OCI-LY3 (cell line): ENCODE data around the gene GPHN.

Experiments
- H2AFZ ChIP-seq: fragments of 200-600, 300-600 bp; shearing (Covaris generic); 2 replicates; pipeline ENCODE4 v1.6.0; 2014; ENCODE audit warnings: antibody characterized with exemption, low read depth, low read length
- H3K27ac ChIP-seq: fragments of 200-600, 300-600 bp; sonication (generic); 2 replicates; pipeline ENCODE4 v1.5.1; 2014; ENCODE audit warnings: mild to moderate bottlenecking, low read length, moderate library complexity, mixed read lengths
- H3K27me3 ChIP-seq: fragments of 200-600, 300-600 bp; sonication (generic); 2 replicates; pipeline ENCODE4 v1.6.1; 2014; ENCODE audit warnings: low read depth, low read length, mixed read lengths
- H3K36me3 ChIP-seq: fragments of 200-600, 300-600 bp; sonication (generic); replicated peaks from 2 replicates; pipeline ENCODE3; 2014; ENCODE audit warnings: low read depth, low read length, mixed read lengths
- H3K4me1 ChIP-seq: fragments of 300-600, 200-600 bp; sonication (generic); 2 replicates; pipeline ENCODE4 v1.6.1; 2014; ENCODE audit warnings: low read length, mixed read lengths
- H3K4me2 ChIP-seq: fragments of 200-600, 300-600 bp; sonication (generic); 2 replicates; pipeline ENCODE4 v1.6.1; 2014; ENCODE audit warnings: low read length, mixed read lengths
- H3K4me3 ChIP-seq: fragments of 300-600, 200-600 bp; sonication (generic); 2 replicates; pipeline ENCODE4 v1.5.1; 2014; ENCODE audit warnings: antibody characterized with exemption, mild to moderate bottlenecking, low read length, moderate library complexity
- H3K79me2 ChIP-seq: fragments of 300-600, 200-600 bp; shearing (Covaris generic); 2 replicates; pipeline ENCODE4 v1.6.1; 2014; ENCODE audit warnings: mild to moderate bottlenecking, low read length, mixed read lengths
- H3K9ac ChIP-seq: fragments of 300-600, 200-600 bp; shearing (Covaris generic); 2 replicates; pipeline ENCODE4 v1.6.0; 2014; ENCODE audit warnings: mild to moderate bottlenecking, low read length, moderate library complexity
- H3K9me3 ChIP-seq: fragments of 200-600, 300-600 bp; shearing (Covaris generic); 2 replicates; pipeline ENCODE4 v1.6.1; 2014; ENCODE audit warnings: low read length, mixed read lengths; ENCODE audit not compliant: insufficient read depth
- H4K20me1 ChIP-seq: fragments of 200-600, 300-600 bp; sonication (generic); 2 replicates; pipeline ENCODE4 v1.6.1; 2016; ENCODE audit warnings: low read length, mixed read lengths; ENCODE audit not compliant: insufficient read depth
- EZH2phosphoT487 ChIP-seq: fragments of 200-600 bp; shearing (Covaris generic); IDR thresholded peaks from 2 replicates; pipeline ENCODE4 v1.6.1; 2018; ENCODE audit warnings: antibody characterized with exemption, mixed run types, low read depth
- TF ChIP-seq, protein P1 (sequence below): fragments of 200-600, 300-600 bp; sonication (generic); IDR thresholded peaks from 2 replicates; pipeline ENCODE4 v1.5.1; 2014; ENCODE audit warnings: antibody characterized with exemption, low read length, low read depth

The GPHN gene

DNA sequence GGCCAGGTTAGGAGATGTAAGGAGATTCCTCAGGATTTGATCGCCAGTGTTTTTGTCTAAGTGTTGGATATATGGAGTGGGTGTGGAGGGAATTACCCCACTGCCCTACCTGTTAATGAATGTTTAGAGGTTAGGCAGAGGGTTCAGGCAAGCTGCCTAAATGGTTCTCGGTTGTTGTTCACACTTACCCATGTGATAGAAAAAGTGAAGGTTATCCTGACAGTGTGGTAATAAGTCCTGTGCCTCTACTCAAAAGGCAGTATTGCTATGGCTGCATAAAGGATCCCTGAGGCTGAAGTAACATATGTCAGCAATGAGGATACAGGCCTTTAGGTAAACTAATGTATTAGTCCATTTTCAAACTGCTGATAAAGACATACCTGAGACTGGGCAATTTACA, 112.0 kb downstream of the GPHN start:
- H3K36me3 ChIP-seq = peaks cover 2% of the 10 kb centered on the region
- H3K79me2 ChIP-seq = peaks cover 49% of the 10 kb centered on the region
- H3K9ac ChIP-seq = no peak overlapping the region
- TF ChIP-seq EZH2phosphoT487 = no peak
- TF ChIP-seq, protein P1, sequence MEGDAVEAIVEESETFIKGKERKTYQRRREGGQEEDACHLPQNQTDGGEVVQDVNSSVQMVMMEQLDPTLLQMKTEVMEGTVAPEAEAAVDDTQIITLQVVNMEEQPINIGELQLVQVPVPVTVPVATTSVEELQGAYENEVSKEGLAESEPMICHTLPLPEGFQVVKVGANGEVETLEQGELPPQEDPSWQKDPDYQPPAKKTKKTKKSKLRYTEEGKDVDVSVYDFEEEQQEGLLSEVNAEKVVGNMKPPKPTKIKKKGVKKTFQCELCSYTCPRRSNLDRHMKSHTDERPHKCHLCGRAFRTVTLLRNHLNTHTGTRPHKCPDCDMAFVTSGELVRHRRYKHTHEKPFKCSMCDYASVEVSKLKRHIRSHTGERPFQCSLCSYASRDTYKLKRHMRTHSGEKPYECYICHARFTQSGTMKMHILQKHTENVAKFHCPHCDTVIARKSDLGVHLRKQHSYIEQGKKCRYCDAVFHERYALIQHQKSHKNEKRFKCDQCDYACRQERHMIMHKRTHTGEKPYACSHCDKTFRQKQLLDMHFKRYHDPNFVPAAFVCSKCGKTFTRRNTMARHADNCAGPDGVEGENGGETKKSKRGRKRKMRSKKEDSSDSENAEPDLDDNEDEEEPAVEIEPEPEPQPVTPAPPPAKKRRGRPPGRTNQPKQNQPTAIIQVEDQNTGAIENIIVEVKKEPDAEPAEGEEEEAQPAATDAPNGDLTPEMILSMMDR = no peak
- H3K9me3 ChIP-seq = no peaks in the 10 kb centered on the region
- no peak overlapping the region for H2AFZ ChIP-seq
- H3K4me2 ChIP-seq = no peak overlapping the region
- no peak overlapping the region for H3K27ac ChIP-seq
- H3K4me1 ChIP-seq = no peaks in the 10 kb centered on the region
- H3K27me3 ChIP-seq = no peaks in the 10 kb centered on the region
- H3K4me3 ChIP-seq = no peak overlapping the region
- peaks cover 5% of the 10 kb centered on the region for H4K20me1 ChIP-seq

DNA sequence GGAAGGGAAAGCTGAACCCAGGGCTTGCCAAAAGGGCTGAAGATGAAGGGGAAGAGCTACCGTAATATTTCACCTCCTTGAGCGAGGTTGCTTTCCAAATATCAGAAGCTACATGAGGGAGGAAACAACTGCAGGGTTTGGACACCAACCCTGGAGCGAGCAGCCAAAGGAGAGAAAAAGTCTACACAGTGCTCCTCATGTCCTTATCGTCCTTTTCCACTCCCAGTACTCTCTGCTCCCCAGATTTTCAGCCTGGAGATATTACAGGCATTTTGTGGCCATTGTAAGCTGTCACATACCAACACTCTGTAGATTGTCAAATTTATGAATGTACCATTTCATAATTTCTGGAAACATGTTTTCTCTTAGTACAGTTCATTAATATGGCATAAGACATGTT, 115.9 kb downstream of the GPHN start:
- no peaks in the 10 kb centered on the region for H3K9me3 ChIP-seq
- no peak overlapping the region for H3K9ac ChIP-seq
- peaks cover 10% of the 10 kb centered on the region for H4K20me1 ChIP-seq
- no peaks in the 10 kb centered on the region for H3K27me3 ChIP-seq
- no peak overlapping the region for H3K4me3 ChIP-seq
- no peaks in the 10 kb centered on the region for H3K36me3 ChIP-seq
- H3K4me1 ChIP-seq = no peaks in the 10 kb centered on the region
- H3K27ac ChIP-seq = no peak overlapping the region
- TF ChIP-seq, protein P1 = no peak
- no peak for TF ChIP-seq EZH2phosphoT487
- H2AFZ ChIP-seq = no peak overlapping the region
- no peak overlapping the region for H3K4me2 ChIP-seq
- peaks cover 38% of the 10 kb centered on the region for H3K79me2 ChIP-seq

DNA sequence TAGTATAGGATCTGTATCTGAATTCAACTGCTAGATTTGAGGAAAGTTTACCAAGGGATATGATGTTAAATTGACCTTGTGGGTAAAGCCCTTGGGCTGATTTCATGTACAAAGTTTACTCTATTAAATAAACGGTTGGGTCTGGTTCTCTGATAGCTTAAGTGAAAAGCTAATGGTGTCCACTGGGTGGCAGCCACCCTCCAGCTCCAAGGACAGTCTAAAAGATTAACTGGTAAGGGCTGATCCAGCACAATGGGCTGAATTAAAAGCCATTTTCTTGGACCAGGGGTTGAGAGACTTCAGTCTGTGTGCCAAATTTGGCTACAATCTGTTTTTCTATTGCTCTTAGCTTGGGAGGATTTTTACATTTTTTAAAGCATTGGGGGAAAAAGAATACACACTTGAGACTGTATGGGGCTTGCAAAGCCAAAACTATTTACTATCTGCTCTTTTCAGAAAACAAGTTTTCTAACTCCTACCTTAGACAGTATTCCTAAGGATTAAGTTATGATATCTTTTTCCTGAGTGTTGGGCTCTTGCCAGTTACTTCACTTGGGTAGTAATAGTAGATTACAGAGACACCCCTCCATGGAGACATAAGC, 116.5 kb downstream of the GPHN start:
- H3K9ac ChIP-seq = no peak overlapping the region

DNA sequence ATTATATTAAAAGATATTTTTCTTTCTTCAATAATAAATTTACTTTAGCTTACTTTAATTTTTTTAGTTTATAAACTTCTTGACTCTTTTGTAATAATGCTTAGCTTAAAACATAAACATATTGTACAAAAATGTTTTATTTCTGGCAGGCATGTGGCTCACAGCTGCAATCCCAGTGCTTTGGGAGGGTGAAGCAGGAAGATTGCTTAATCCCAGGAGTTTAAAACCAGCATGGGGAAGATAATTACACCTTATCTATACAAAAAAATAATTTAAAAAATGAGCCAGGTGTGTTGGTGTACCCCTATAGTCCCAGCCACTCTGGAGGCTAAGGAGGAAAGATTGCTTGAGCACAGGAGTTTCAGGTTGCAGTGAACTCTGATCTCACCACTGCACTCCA, 120.7 kb downstream of the GPHN start:
- H3K36me3 ChIP-seq = no peaks in the 10 kb centered on the region
- no peak overlapping the region for H2AFZ ChIP-seq
- H3K27ac ChIP-seq = no peak overlapping the region
- peaks cover 10% of the 10 kb centered on the region for H4K20me1 ChIP-seq
- H3K4me3 ChIP-seq = no peak overlapping the region
- peaks cover 42% of the 10 kb centered on the region; the same call in 1 of the 2 replicates for H3K79me2 ChIP-seq
- no peak overlapping the region for H3K9ac ChIP-seq
- TF ChIP-seq, protein P1 = no peak
- no peak for TF ChIP-seq EZH2phosphoT487
- H3K4me1 ChIP-seq = no peaks in the 10 kb centered on the region
- no peaks in the 10 kb centered on the region for H3K9me3 ChIP-seq
- H3K27me3 ChIP-seq = no peaks in the 10 kb centered on the region
- no peak overlapping the region for H3K4me2 ChIP-seq

More for the DNA sequence above, 116.5 kb downstream of the GPHN start:
- no peak overlapping the region for H3K27ac ChIP-seq
- H3K4me3 ChIP-seq = no peak overlapping the region
- no peaks in the 10 kb centered on the region for H3K36me3 ChIP-seq
- H2AFZ ChIP-seq = no peak overlapping the region
- no peak for TF ChIP-seq EZH2phosphoT487
- TF ChIP-seq, protein P1 = peak; percentile 80
- H3K9me3 ChIP-seq = no peaks in the 10 kb centered on the region
- H3K27me3 ChIP-seq = no peaks in the 10 kb centered on the region
- H3K4me2 ChIP-seq = no peak overlapping the region
- H4K20me1 ChIP-seq = peaks cover 10% of the 10 kb centered on the region
- H3K79me2 ChIP-seq = peaks cover 41% of the 10 kb centered on the region
- H3K4me1 ChIP-seq = no peaks in the 10 kb centered on the region
